Panc1 (cell line): ENCODE measurements around the gene EPHA3.

Experiments used
- POLR2AphosphoS5 ChIP-seq: IDR thresholded peaks from 2 replicates; pipeline ENCODE4 v1.6.1; 2012; ENCODE audit warnings: mild to moderate bottlenecking, low read depth, low read length, moderate library complexity
- TCF7L2 ChIP-seq: IDR thresholded peaks from 2 replicates; pipeline ENCODE4 v1.6.1; 2011; ENCODE audit warnings: mild to moderate bottlenecking, low read depth, low read length, inconsistent platforms
- TF ChIP-seq, protein P1 (sequence below): fragments of 450-650 bp; IDR thresholded peaks from 2 replicates; pipeline ENCODE4 v1.5.1; 2017; ENCODE audit warnings: mild to moderate bottlenecking
- TF ChIP-seq, protein P2 (sequence below), 2 experiments: IDR thresholded peaks; 2 replicates each; pipeline ENCODE4 v1.6.1; 2011 to 2012; ENCODE audit warnings: low read depth in 2 of 2, control low read depth in 1 of 2, low read length in 1 of 2, mild to moderate bottlenecking in 1 of 2, moderate library complexity in 1 of 2; ENCODE audit not compliant: insufficient read depth in 1 of 2

DNA sequence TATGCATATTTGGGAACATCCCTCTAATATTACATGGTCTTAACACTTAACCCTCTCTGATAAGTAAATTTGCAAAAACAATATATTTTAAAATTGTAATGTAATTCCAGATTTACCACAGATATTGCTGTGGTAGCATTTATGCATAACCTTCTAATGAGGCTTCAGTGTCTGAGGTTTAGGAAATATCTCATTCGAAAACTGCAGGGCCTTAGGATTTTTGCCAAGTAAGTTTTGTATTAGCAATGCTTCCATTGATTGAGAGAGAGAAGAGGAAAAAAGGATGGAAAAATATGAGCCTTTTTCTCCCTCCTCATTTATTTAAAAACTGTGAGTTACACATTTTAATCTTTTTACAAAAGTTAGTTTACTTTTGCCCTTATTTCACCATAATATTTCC is 294.6 kb downstream of the EPHA3 start:
- TF ChIP-seq, protein P1, sequence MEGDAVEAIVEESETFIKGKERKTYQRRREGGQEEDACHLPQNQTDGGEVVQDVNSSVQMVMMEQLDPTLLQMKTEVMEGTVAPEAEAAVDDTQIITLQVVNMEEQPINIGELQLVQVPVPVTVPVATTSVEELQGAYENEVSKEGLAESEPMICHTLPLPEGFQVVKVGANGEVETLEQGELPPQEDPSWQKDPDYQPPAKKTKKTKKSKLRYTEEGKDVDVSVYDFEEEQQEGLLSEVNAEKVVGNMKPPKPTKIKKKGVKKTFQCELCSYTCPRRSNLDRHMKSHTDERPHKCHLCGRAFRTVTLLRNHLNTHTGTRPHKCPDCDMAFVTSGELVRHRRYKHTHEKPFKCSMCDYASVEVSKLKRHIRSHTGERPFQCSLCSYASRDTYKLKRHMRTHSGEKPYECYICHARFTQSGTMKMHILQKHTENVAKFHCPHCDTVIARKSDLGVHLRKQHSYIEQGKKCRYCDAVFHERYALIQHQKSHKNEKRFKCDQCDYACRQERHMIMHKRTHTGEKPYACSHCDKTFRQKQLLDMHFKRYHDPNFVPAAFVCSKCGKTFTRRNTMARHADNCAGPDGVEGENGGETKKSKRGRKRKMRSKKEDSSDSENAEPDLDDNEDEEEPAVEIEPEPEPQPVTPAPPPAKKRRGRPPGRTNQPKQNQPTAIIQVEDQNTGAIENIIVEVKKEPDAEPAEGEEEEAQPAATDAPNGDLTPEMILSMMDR, result no peak
- TF ChIP-seq TCF7L2 (no peak), POLR2AphosphoS5 (no peak)
- TF ChIP-seq, protein P2, sequence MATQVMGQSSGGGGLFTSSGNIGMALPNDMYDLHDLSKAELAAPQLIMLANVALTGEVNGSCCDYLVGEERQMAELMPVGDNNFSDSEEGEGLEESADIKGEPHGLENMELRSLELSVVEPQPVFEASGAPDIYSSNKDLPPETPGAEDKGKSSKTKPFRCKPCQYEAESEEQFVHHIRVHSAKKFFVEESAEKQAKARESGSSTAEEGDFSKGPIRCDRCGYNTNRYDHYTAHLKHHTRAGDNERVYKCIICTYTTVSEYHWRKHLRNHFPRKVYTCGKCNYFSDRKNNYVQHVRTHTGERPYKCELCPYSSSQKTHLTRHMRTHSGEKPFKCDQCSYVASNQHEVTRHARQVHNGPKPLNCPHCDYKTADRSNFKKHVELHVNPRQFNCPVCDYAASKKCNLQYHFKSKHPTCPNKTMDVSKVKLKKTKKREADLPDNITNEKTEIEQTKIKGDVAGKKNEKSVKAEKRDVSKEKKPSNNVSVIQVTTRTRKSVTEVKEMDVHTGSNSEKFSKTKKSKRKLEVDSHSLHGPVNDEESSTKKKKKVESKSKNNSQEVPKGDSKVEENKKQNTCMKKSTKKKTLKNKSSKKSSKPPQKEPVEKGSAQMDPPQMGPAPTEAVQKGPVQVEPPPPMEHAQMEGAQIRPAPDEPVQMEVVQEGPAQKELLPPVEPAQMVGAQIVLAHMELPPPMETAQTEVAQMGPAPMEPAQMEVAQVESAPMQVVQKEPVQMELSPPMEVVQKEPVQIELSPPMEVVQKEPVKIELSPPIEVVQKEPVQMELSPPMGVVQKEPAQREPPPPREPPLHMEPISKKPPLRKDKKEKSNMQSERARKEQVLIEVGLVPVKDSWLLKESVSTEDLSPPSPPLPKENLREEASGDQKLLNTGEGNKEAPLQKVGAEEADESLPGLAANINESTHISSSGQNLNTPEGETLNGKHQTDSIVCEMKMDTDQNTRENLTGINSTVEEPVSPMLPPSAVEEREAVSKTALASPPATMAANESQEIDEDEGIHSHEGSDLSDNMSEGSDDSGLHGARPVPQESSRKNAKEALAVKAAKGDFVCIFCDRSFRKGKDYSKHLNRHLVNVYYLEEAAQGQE (IDR thresholded peaks at IDR 0.05; ENCODE audit: insufficient read depth in 1 of 2, low read depth in 2 of 2, low read length in 1 of 2), result no peak
